ENCODE data around the gene PIAS1. TPM values are rescaled to one million over a fixed set of nuclear protein-coding genes. Genes with fewer than 3 reads are reported as not detected.

PIAS1 gene
- total RNA-seq, 2 donors from 2014 or later, result 24.1 to 63.3 TPM

GRCh38 chr15:68203486-68203885 lies 149.4 kb downstream of the PIAS1 start:
- peaks cover 51% of the 10 kb centered on the region for H3K4me1 ChIP-seq
- H3K36me3 ChIP-seq (replicated peaks in 1 of 2; ENCODE audit: insufficient read depth in 1 of 2, low read depth in 2 of 2), result no peaks in the 10 kb centered on the region
- no peak overlapping the region for H3K4me3 ChIP-seq
- no peak for ATAC-seq
- intact Hi-C loops (cut with DNase I), result no loop called here
- 92 to 97% methylated on average over 5 of the region's 5 CpGs for WGBS, 2 donors
- H3K27me3 ChIP-seq, result no peaks in the 10 kb centered on the region
- no peaks in the 10 kb centered on the region for H3K9me3 ChIP-seq
- no peak for TF ChIP-seq CTCF (IDR thresholded peaks at IDR 0.05)
- TF ChIP-seq POLR2A (IDR thresholded peaks at IDR 0.05), result no peak
- H3K27ac ChIP-seq, result no peak overlapping the region
- DNase-seq, result no peak

- intact Hi-C loops (cut with DNase I), result no loop called here
- TF ChIP-seq CTCF (IDR thresholded peaks at IDR 0.05) (no peak), POLR2A (IDR thresholded peaks at IDR 0.05) (no peak)
- 90 to 96% methylated on average over 3 to 4 of the region's 5 CpGs for WGBS, 2 donors
- H3K27ac ChIP-seq, result peak overlapping the region in 2 of 4 donors; percentile 67 to 81
- ATAC-seq (no peak), DNase-seq (no peak)
- no peaks in the 10 kb centered on the region for H3K27me3 ChIP-seq
- H3K4me1 ChIP-seq, result peaks cover 51% of the 10 kb centered on the region
- H3K4me3 ChIP-seq, result no peak overlapping the region
- H3K9me3 ChIP-seq, result no peaks in the 10 kb centered on the region
- no peaks in the 10 kb centered on the region for H3K36me3 ChIP-seq (replicated peaks in 1 of 2; ENCODE audit: insufficient read depth in 1 of 2, low read depth in 2 of 2)
These were observed 149.8 kb downstream of the PIAS1 start for GRCh38 chr15:68203956-68204355.

- intact Hi-C loops (cut with DNase I), result no loop called here
- ATAC-seq, result no peak
- 79 to 96% methylated on average over 3 to 7 of the region's 7 CpGs for WGBS, 2 donors
- Histone ChIP-seq H3K27me3 (no peaks in the 10 kb centered on the region), H3K36me3 (replicated peaks in 1 of 2; ENCODE audit: insufficient read depth in 1 of 2, low read depth in 2 of 2) (no peaks in the 10 kb centered on the region), H3K4me1 (peaks cover 51% of the 10 kb centered on the region), H3K4me3 (no peak overlapping the region), H3K27ac (peak overlapping the region in 3 of 4 donors; percentile 67 to 82 (median 81)), H3K9me3 (no peaks in the 10 kb centered on the region)
- TF ChIP-seq CTCF (IDR thresholded peaks at IDR 0.05), result no peak
- TF ChIP-seq POLR2A (IDR thresholded peaks at IDR 0.05), result no peak
- DNase-seq, result no peak
These were observed 150.2 kb downstream of the PIAS1 start for GRCh38 chr15:68204361-68204760.

- Histone ChIP-seq H3K27me3 (no peaks in the 10 kb centered on the region), H3K4me3 (no peak within 1 kb of the TSS), H3K36me3 (replicated peaks in 1 of 2; ENCODE audit: insufficient read depth in 1 of 2, low read depth in 2 of 2) (no peaks in the 10 kb centered on the region), H3K4me1 (peaks cover 48% of the 10 kb centered on the region), H3K9me3 (no peaks in the 10 kb centered on the region), H3K27ac (peak within 1 kb of the TSS; percentile 67 to 82 (median 78))
- ATAC-seq (peak; percentile 98), DNase-seq (peak; percentile 92 to 96 (median 94))
- no peak for TF ChIP-seq CTCF (IDR thresholded peaks at IDR 0.05)
- TF ChIP-seq POLR2A (IDR thresholded peaks at IDR 0.05), result peak in 2 of 3 donors; percentile 53 to 57
- 20 to 23% methylated on average over 10 to 16 of the region's 16 CpGs for WGBS, 2 donors
- intact Hi-C loops (cut with DNase I), result no loop called here
These were observed 150.9 kb downstream of the PIAS1 start, which contains the start of gene CALML4 for GRCh38 chr15:68204776-68205557. CALML4 (minus strand) TSS chr15:68205332; CDS start chr15:68205247, 85 bp downstream.

Measured in body of pancreas (tissue), 4 donors.